Umbilical cord (tissue), 2 donors: ENCODE measurements around the gene MAN1A1. TPM values are rescaled to one million over a fixed set of nuclear protein-coding genes. Genes with fewer than 3 reads are reported as not detected.
"Not testable (repeated sequence)": the region's sequence is repeated elsewhere in the genome, so short reads cannot be mapped to it uniquely, and the experiment has no call there.

Experiments
- DNase-seq: peaks from one replicate; pipeline ENCODE4 v3.0.0-alpha.2; 2015; ENCODE audit warnings: low spot score
- total RNA-seq: library from RNA; depleted of rRNA; stranded (reverse); fragments of >200 nt; gene quantifications from one replicate; pipeline ENCODE4 v1.2.3, GENCODE V29; 2014; ENCODE audit warnings: low replicate concordance; ENCODE audit not compliant: insufficient read depth

Gene MAN1A1
- total RNA-seq, 1 donor from 2014 or later, result 258 TPM

DNA sequence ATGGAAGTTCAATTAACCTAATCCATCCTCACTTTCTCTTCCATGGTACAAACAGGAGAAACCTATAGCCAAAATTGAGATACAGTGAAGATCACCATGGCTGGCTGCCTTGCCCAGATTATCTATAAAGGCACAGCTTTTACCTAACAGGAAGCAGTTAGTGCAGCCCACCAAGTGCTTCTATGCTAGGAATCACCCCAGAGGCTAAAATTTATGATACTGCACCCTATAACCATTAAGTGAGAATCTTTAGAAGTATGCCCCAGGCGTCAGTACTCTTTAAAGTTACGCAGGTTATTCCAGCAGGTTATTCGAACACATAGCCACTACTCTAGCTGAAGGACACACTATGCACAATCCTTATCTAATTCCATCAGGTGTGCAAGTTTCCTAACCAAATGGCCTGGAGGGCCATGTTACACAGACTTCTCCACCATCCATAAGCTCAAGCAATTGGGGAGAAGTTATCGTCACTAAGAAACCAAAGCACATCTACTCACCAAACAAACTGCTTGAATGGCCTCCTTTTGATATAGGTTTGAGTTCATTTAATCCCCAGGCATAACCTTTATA lies 43.1 kb downstream of the MAN1A1 start:
- no peak for DNase-seq

DNA sequence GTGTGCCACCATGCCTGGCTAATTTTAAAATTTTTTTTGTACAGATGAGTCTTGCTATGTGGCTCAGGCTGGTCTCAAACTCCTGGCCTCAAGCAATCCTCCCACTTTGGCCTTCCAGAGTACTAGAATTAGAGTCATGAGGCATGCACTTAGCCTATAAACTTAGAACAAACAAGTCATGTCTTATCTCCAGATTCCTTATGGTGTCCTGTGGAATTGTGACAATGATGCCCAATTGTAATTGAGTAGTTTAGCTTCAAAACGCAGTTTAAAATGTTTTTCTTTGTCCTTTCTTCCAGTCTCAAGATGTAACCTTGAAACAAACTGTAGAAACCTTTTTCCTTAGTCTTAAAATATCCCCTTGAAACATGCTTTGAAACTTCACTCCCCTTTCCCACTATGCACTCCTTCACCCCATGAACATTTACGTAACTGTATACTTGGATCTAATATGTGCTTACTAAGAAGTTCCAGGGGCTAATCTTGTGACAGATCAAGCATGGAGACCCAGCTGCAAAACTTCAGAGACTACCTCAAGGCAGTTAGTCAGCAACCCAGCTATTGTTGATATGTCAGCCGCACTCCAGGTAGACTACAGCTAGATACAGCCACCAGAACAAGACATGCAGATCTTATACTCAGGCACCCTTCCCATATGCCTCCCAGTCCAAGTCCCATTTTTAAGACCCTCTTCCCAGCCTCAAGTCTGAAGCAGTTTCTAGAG lies 46.2 kb downstream of the MAN1A1 start:
- no peak for DNase-seq

DNA sequence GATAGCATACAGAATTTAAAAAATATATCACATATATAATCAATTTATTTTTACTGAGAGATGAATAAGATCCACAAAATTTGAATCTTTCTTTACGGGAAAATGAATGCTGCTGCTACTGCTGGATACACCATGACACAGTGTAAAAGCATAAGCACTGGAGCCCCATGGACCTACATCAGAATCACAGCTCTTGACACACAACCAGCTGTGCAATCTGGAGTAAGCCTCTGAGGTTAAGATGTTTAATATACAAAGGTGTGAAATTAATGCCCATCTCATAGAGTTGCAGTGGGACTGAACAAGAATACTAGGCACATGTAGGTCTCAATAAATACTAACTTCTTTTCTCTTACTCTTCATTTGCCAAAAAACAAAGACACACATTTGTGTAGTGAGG lies 48.1 kb downstream of the MAN1A1 start:
- no peak for DNase-seq

DNA sequence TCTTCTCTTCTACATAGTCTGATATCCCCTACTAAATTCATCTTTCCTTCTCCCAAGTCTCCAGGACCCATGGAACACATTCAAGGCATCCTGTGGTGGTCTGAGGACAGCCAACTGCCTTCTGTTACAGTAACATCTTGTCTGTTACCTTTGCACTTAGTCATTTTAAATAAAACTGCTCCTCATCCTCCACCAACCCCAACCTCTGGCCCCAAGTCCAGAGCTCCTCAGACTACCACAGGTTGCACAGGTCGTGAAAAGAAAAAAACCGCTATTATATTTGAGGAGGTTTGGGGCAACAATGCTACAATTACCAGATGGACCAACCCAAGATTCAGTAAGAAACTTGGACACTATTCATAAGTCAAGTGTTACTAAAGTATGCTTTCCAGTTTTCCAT lies 49.9 kb downstream of the MAN1A1 start:
- DNase-seq, result no peak

DNA sequence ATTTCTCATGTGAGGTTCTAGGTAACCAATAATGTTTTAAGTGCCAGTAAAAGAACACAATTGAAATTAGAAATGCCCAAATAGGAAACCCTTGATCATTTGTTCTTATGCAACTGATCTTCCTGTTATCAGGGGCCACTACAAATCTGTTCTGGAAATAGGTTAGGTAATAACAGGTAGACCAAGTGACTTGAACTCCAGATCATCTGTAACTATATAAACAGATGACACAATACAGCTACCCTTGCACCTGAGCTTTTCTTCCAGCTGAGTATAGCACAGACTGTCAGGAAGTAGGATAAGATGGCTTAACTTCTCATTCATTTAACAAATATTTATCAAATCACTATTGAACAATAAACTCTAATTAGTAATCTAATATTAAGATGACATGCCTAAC lies 52.5 kb downstream of the MAN1A1 start:
- no peak for DNase-seq

DNA sequence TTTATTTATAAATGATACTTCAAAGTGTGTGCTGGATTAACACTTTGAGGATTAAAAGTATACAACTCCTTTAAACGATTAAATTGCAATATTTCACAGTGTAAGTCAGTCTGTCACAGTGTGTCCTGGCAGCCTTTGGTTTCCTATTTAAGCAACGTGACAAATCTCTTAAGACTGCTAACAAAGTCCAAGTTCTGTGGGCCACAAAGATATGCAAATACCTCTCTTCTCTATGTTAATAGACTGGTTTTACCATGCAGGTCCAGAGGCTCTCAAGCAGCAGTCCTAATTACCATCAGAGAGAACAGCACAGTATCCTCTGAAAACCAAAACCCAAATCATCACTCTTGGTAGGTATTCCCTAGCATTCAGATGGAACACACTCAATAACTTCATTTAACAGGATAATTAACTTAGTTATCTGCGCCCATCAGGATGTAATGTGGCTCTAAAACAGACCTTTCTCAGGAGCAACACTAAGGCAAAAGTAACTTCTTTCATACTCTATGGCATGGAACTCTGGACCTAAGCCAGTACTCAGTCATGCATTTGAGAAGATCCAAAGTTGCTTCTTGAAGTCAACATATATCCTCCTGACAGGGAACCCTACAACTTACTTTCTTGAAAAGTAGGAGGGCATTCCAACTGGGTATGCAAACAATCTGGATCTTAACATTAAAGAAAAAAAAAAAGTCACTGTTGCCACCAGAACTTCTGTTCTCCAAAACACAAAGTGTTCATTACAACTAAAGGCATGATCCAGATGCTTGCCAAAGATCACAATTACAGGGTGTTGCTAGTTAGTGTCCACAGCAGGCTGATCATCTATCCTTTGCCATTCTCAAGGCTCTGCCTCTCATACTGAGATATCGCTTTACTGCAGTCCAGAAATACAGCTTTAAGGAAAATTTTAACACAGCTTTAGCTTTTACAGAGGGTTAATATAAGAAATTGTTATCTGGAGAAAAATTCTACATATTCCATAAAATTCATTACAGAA lies 53.2 kb downstream of the MAN1A1 start:
- no peak for DNase-seq

DNA sequence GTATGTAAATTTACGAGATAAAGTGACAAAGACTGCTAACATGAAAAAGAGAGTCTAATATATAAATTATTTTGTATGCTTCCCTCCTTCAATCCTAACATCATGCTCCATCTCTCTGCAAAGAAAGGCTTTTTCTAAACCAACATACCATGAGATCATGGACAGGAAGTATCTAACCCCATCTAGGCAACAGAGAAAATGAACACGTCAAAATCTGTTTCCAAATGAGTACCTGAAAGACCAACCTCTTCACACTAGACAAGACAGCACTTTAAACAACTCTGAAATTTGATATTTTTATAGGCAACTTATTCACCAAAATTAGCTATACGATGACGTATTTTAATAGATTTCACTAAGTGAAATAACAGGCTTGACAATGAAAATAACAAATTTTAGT lies 54.6 kb downstream of the MAN1A1 start:
- DNase-seq, result no peak

DNA sequence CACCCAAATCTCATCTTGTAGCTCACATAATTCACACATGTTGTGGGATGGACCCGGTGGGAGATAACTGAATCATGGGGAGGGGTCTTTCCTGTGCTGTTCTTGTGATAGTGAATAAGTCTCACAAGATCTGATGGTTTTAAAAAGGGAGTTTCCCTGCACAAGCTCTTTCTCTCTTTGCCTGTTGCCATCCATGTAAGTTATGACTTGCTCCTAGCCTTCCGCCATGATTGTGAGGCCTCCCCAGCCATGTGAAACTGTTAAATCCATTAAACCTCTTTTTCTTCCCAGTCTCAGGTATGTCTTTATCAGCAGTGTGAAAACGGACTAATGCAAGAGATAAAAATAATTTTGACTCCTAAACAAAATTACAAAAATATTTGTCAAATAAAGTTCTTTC lies 58.5 kb downstream of the MAN1A1 start:
- DNase-seq, result not testable (repeated sequence)

DNA sequence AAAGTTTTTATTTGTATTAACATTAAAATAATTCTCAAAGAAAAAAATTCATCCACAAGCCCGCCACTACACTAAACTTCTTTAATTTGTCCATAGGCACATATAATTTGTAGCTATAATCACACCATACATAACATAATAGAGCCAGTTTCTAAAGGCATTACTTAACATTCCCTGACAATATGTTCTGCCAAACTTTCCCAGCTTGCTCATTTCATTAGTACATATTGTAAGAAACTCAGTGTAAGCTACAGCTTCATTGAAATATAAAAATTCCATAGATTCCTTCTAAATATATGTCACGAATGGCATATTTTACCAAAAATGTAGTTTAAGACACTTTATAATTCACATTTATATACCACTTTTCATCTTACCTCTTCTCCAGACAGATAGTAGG lies 59.3 kb downstream of the MAN1A1 start:
- DNase-seq, result no peak

DNA sequence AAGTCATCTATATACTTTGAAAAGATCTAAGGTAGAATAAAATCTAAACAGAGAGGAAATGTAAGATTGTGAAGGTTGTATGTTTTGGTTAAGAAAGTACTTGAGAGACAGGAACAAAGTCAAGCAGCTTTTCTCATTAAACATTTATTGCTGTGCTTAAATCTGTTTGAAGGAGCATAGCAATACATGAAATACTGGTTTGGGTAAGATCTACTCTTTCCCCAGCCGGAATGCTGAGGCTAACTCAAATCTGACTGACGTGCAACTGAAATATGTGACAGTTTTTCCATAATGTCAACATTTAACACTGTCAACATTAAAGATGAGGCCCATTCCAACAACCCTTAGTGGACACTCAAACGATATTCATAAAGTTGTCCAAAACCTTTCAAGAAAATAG lies 59.9 kb downstream of the MAN1A1 start:
- no peak for DNase-seq

DNA sequence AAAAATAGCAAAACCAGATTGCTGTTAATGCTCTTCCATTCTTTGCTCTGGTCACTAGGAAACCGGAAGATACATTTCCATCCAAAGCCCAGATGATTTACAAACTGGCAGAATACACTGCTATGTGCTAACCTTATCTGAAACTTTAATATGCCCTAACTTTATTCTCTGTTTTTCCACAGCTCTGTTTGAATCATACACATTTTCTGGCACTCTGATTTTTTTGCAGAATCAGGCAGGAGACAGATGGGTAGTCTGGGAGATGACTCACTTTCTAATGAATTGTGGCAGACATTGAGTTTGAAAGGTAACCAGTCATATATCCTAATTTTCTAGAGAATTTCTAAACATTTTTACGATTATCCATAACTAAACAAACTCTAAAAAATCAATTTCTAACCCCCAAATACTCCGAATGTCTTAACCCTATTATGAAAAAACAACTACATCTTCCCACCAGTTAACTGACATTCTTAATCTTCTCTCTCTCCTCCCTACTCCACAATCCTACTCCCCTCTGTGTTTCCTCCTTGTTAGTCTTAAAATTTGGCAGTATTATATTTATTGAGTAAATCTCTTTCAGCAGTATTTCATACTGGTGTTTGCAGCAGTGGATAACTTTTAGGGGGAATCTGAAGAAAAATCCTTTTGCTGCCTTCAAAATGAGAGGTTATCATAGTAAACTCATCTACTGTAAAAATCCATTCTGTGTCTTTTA lies 63.5 kb downstream of the MAN1A1 start:
- DNase-seq, result peak; percentile 66

DNA sequence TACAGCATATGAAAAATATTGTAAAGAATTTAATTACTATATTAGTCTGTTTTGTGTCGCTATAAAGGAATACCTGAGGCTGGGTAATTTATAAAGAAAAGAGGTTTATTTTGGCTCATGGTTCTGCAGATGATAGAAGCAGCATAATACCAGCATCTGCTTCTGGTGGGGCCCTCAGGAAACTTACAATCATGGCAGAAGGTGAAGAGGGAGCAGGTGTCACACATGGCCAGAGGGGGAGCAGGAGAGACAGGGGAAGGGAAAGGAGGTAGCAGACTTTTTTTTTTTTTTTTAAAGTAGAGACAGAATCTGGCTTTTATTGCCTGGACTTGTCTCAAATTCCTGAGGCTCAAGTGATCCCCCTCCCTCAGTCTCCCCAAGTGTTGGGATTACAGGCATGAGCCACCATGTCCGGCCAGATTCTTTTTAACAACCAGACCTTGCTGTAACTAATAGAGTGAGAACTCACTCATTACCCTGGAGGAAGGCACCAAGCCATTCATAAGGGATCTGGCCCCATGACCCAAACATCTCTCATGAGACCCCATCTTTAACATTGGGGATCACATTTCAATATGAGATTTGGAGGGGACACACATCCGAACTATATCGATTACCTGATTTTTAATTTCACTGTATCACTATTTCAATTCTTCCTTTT lies 64.6 kb downstream of the MAN1A1 start:
- DNase-seq, result no peak

DNA sequence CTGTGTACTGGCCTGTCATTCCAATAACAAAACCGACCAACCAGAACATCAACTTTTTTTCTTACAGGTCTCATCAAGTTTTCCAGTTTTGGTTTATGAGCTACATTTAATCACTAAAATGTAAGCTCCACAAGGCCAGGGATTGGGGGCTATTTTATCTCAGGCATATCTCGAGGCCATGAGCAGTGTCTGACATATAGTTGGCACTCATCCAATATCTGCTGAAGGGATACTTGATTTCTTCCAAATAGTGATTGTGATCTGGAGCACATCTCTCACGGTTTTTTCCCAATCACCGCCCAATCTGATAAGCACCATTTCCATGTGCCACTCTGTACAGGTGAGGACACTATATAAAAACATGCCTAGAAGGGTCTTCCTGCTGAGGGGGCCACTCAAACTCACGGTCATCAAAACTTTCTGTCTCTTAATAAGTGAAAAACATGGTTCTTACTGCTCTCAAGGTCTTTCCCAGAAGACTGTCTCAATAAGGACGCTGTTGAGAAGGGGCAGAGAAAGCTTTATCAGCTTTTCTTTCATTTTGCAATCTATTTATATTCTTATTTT lies 65.5 kb downstream of the MAN1A1 start:
- no peak for DNase-seq

DNA sequence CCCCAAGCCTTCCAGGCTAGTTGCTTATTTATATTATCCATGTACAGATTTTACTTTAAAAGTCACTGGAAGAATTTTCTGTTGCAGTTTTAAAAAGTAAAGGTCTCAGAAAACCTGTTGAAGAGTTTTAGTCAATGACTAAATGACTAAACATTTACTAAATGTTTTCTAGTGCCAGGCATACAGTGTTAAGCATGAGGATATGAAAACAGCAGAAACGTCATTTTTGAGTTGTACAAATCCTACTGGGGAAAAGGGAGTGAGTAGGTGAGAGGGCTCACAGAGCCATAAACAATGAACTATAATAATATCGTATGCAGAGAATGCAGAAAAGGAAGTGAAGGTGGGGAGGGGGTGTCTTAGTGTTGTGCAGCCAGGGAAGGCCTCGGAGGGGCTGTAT lies 66.3 kb downstream of the MAN1A1 start:
- no peak for DNase-seq

DNA sequence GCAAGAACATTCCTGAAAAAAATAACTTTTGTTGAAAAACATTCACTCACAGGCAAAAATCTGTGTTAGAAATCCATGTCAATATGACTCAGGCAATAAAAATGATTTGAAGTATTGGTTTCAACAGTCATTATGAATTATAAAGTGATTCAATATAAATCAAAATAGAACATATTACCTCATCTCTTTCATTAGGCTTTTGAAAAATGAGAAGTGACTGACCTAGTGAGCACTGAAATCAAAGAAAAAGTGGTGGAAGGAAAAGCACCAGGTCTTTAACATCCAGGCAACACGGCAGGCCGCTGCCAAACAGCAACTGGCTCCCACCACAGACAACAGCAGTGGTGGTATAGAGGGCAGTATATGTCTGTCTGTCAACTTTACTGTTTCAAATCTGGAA lies 68.9 kb downstream of the MAN1A1 start:
- DNase-seq, result no peak

DNA sequence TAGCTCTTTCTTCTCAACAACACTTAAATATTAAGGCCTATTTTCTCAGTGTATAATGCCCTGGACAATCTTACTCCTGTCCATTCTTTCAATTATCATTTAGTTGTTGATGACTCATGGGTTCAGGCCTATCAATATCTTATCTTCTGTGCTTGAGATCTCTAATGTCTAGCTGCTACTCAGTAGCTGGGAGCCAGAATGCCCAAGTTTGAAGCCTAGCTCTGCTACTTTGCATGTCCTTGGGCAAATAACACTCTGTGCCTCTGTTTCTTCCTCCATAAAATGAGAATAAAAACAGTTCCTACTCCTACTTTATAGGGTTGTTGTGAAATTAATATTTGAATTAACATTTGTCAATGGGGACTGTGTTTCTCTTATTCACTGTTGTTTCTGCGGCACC lies 69.5 kb downstream of the MAN1A1 start:
- no peak for DNase-seq

DNA sequence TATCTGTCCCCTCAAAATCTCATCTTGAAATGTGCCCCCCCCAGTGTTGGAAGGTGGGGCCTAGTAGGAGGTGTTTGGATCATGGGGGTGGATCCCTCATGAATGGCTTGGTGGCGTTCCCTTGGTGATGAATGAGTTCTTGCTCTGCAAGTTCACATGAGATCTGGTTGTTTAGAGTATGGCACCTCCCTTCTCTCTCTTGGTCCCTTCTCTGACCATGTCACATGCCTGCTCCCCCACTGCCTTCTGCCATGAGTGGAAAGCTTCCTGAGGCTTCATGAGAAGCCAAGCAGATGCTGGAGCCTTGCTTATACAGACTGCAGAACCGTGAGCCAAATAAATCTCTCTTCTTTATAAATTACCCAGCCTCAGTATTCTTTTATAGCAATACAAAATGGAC lies 70.9 kb downstream of the MAN1A1 start:
- no peak for DNase-seq

DNA sequence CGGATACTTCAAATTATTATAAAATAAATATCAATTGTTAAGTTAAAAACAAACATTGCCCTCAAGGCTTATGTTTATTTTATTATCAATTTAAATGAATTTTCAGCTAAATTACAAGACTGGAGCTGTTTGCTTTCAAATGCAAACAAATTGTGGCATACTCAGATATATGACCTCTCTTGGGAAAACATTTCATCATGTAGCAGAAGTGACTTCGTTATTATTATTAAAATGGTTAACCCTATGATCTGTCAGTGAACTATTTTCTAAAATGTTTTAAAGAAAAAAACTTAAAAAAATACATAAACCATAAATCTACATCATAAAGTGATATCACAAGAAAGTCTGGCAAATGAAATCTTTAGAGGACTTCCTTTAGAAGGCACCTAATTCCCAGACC lies 72.5 kb downstream of the MAN1A1 start:
- DNase-seq, result no peak

DNA sequence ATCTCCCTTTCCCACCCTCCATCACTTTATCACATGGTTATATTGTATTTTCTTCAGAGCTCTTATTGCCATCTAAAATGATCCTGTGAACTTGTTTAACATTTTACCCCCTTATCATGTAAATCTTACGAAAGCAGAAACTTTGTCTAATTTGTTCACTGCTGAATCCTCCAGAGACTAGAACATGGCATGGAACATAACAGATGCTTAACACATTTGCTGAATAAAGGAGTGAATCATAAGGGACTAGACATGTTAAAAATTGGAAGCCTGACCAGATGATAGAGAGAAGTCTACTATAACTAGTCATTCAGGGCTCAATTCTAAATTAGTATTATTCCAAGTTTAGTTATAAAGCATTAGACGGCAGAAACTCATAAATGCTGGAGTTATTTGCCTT lies 73.3 kb downstream of the MAN1A1 start:
- no peak for DNase-seq

DNA sequence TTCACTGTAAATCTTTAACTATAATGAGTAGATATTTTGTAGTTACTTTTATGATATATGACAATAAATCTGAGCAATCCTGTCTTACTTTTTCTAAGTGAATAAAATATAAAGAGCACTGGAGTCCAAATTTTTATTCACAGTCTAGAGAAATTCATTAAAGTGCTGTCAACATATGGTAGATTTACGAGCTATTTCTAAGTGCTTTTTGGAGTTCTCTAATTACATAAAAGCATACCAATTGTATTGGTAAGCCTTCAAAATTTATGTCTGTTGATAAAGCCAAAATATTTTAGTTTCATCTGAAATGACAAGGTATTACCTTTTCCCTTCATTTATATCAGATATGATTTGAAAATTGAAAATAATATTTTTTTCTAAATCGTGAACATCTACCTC lies 75.4 kb downstream of the MAN1A1 start:
- no peak for DNase-seq
